H1 (cell line): ENCODE measurements around the gene DNAH10. TPM values are rescaled to one million over a fixed set of nuclear protein-coding genes. Genes with fewer than 3 reads are reported as not detected.

ENCODE experiments used
- CTCF ChIA-PET: fragments of 300-600 bp; sonication (Branson Sonifier 250); formaldehyde crosslinking; loops from one replicate; lab custom pipeline; 2021; ENCODE audit not compliant: partially characterized antibody; lab: Charles Lee
- POLR2A ChIA-PET: fragments of 300-600 bp; sonication (Branson Sonifier 250); formaldehyde crosslinking; loops from one replicate; lab custom pipeline; 2021; ENCODE audit warnings: inconsistent platforms; ENCODE audit not compliant: partially characterized antibody; lab: Charles Lee
- DNase-seq, 2 experiments: peaks; one replicate each; pipeline versions ENCODE4 v3.0.0 to v3.0.0-alpha.2; 2010 to 2022; ENCODE audit warnings: low spot score in 2 of 2, low read depth in 1 of 2, mixed read lengths in 1 of 2
- FAIRE-seq: peaks from 2 replicates; lab custom pipeline; 2011; peaks lifted over from hg19 to GRCh38; lab: Jason Lieb, UNC
- H2AFZ ChIP-seq: 2 replicates; pipeline ENCODE4 v1.8.1; 2012; ENCODE audit warnings: low read length, inconsistent platforms
- H2AK5ac ChIP-seq: 2 replicates; pipeline ENCODE4 v1.6.1; 2013; ENCODE audit warnings: low read depth, low read length
- H2BK120ac ChIP-seq: replicated peaks from 2 replicates; pipeline ENCODE3; 2013; ENCODE audit warnings: low read depth, low read length, inconsistent platforms
- H2BK12ac ChIP-seq: 2 replicates; pipeline ENCODE4 v1.6.1; 2013; ENCODE audit warnings: low read depth, low read length
- H2BK15ac ChIP-seq: 2 replicates; pipeline ENCODE4 v1.6.1; 2013; ENCODE audit warnings: low read length
- H2BK20ac ChIP-seq: 2 replicates; pipeline ENCODE4 v1.6.1; 2013; ENCODE audit warnings: low read length
- H2BK5ac ChIP-seq: 2 replicates; pipeline ENCODE4 v1.6.1; 2013; ENCODE audit warnings: low read depth, low read length
- H3K14ac ChIP-seq: 2 replicates; pipeline ENCODE4 v1.6.1; 2013; ENCODE audit warnings: inconsistent platforms; ENCODE audit not compliant: insufficient read length
- H3K18ac ChIP-seq: 2 replicates; pipeline ENCODE4 v1.6.1; 2013; ENCODE audit warnings: low read length; ENCODE audit errors: extremely low read depth
- H3K23ac ChIP-seq: 2 replicates; pipeline ENCODE4 v1.6.1; 2013; ENCODE audit warnings: inconsistent platforms; ENCODE audit not compliant: insufficient read length
- H3K23me2 ChIP-seq: 2 replicates; pipeline ENCODE4 v1.6.1; 2013; ENCODE audit warnings: low read depth, low read length
- H3K27ac ChIP-seq: 2 replicates; pipeline ENCODE4 v1.6.1; 2011; ENCODE audit warnings: low read depth, low read length, inconsistent platforms
- H3K27me3 ChIP-seq, 4 experiments: replicated peaks in 1 of 4; 1 replicate in 1 of 4; 2 replicates in 3 of 4; pipeline versions ENCODE4 v1.6.1 to v1.8.1; 2011 to 2013; ENCODE audit warnings: low read length in 3 of 4, mild to moderate bottlenecking in 3 of 4, inconsistent platforms in 2 of 4, mixed read lengths in 2 of 4, moderate library complexity in 1 of 4; ENCODE audit not compliant: control insufficient read depth in 3 of 4, insufficient read depth in 3 of 4; ENCODE audit errors: extremely low read depth in 1 of 4
- H3K36me3 ChIP-seq, 4 experiments: 2 replicates each; pipeline versions ENCODE4 v1.6.1 to v1.8.1; 2011 to 2013; ENCODE audit warnings: mild to moderate bottlenecking in 4 of 4, low read length in 3 of 4, moderate library complexity in 2 of 4, control low read depth in 1 of 4, inconsistent platforms in 1 of 4; ENCODE audit not compliant: insufficient read depth in 4 of 4, control insufficient read depth in 2 of 4
- H3K4ac ChIP-seq: replicated peaks from 2 replicates; pipeline ENCODE3; 2013; ENCODE audit warnings: low read length, low read depth, mixed read lengths, inconsistent platforms; ENCODE audit not compliant: insufficient read length
- H3K4me1 ChIP-seq, 4 experiments: replicated peaks in 1 of 4; 1 replicate in 1 of 4; 2 replicates in 3 of 4; pipeline versions ENCODE4 v1.6.1 to v1.8.1; 2011 to 2013; ENCODE audit warnings: low read length in 3 of 4, inconsistent platforms in 2 of 4, mixed read lengths in 1 of 4; ENCODE audit not compliant: insufficient read depth in 4 of 4, control insufficient read depth in 3 of 4
- H3K4me2 ChIP-seq, 2 experiments: 2 replicates each; pipeline versions ENCODE4 v1.6.1 to v1.8.1; 2011 to 2013; ENCODE audit warnings: low read depth in 2 of 2, low read length in 2 of 2, control low read depth in 1 of 2, inconsistent platforms in 1 of 2, mild to moderate bottlenecking in 1 of 2; ENCODE audit not compliant: insufficient read depth in 1 of 2
- H3K4me3 ChIP-seq, 4 experiments: fragments of 200-600, 300-600 bp in 1 of 4; sonication (generic), shearing (Covaris generic), sonication (Bioruptor Twin) in 1 of 4; 2 replicates each; pipeline versions ENCODE4 v1.5.1 to v1.8.1; 2011 to 2016; ENCODE audit warnings: low read length in 4 of 4, low read depth in 3 of 4, control low read depth in 2 of 4, inconsistent platforms in 2 of 4, mild to moderate bottlenecking in 2 of 4, mixed read lengths in 1 of 4, moderate library complexity in 1 of 4; ENCODE audit not compliant: insufficient read depth in 2 of 4; ENCODE audit errors: extremely low read depth in 1 of 4
- H3K56ac ChIP-seq: replicated peaks from 2 replicates; pipeline ENCODE3; 2013; ENCODE audit warnings: low read depth, mild to moderate bottlenecking, mixed read lengths, low read length, inconsistent platforms; ENCODE audit not compliant: insufficient read length
- H3K79me1 ChIP-seq: 2 replicates; pipeline ENCODE4 v1.6.1; 2013; ENCODE audit warnings: low read depth, low read length, control low read depth
- H3K79me2 ChIP-seq, 2 experiments: 2 replicates each; pipeline versions ENCODE4 v1.6.1 to v1.8.1; 2012 to 2013; ENCODE audit warnings: low read length in 2 of 2, mild to moderate bottlenecking in 2 of 2, inconsistent platforms in 1 of 2; ENCODE audit not compliant: insufficient read depth in 2 of 2, control insufficient read depth in 1 of 2
- H3K9ac ChIP-seq, 4 experiments: replicated peaks in 1 of 4; 1 replicate in 1 of 4; 2 replicates in 3 of 4; pipeline versions ENCODE4 v1.6.1 to v1.8.1; 2011 to 2013; ENCODE audit warnings: low read depth in 3 of 4, low read length in 3 of 4, control low read depth in 2 of 4, mild to moderate bottlenecking in 2 of 4, moderate library complexity in 2 of 4, inconsistent platforms in 1 of 4; ENCODE audit errors: extremely low read depth in 1 of 4
- H3K9me3 ChIP-seq, 2 experiments: 2 replicates each; pipeline versions ENCODE4 v1.6.1 to v1.8.1; 2012 to 2013; ENCODE audit warnings: mild to moderate bottlenecking in 2 of 2, moderate library complexity in 2 of 2, control low read depth in 1 of 2, inconsistent platforms in 1 of 2, low read depth in 1 of 2, low read length in 1 of 2, mixed read lengths in 1 of 2; ENCODE audit not compliant: insufficient read depth in 2 of 2
- H4K20me1 ChIP-seq, 2 experiments: replicated peaks in 1 of 2; 2 replicates each; pipeline versions ENCODE3 to v1.8.1; 2011 to 2013; ENCODE audit warnings: inconsistent platforms in 2 of 2, low read length in 2 of 2, mild to moderate bottlenecking in 1 of 2; ENCODE audit not compliant: insufficient read depth in 2 of 2, control insufficient read depth in 1 of 2
- H4K5ac ChIP-seq: 2 replicates; pipeline ENCODE4 v1.6.1; 2013; ENCODE audit warnings: low read length, low read depth, mixed read lengths, inconsistent platforms; ENCODE audit not compliant: insufficient read length
- H4K8ac ChIP-seq: 2 replicates; pipeline ENCODE4 v1.8.0; 2013; ENCODE audit warnings: mild to moderate bottlenecking, moderate library complexity, low read length, inconsistent platforms; ENCODE audit not compliant: insufficient read depth; ENCODE audit errors: extremely low read depth
- H4K91ac ChIP-seq: replicated peaks from 2 replicates; pipeline ENCODE3; 2013; ENCODE audit warnings: low read length, mixed read lengths, inconsistent platforms; ENCODE audit not compliant: insufficient read length
- BCL11A ChIP-seq, 2 experiments: IDR thresholded peaks; one replicate each; pipeline ENCODE4 v1.6.1; 2011; ENCODE audit warnings: low read depth in 2 of 2, low read length in 2 of 2, mild to moderate bottlenecking in 2 of 2
- BRCA1 ChIP-seq: IDR thresholded peaks from 2 replicates; pipeline ENCODE4 v1.6.1; 2012; ENCODE audit warnings: low read depth, low read length, improper control_type of control experiment
- GABPA ChIP-seq: IDR thresholded peaks from 2 replicates; pipeline ENCODE4 v1.6.1; 2011; ENCODE audit warnings: mild to moderate bottlenecking, low read length, moderate library complexity, borderline replicate concordance; ENCODE audit not compliant: insufficient read depth
- HDAC2 ChIP-seq, 2 experiments: fragments of 300-600 bp in 1 of 2; sonication (generic) in 1 of 2; IDR thresholded peaks; 2 replicates each; pipeline ENCODE4 v1.6.1; 2011 to 2012; ENCODE audit warnings: low read depth in 2 of 2, low read length in 2 of 2, mild to moderate bottlenecking in 2 of 2, moderate library complexity in 2 of 2, borderline replicate concordance in 1 of 2, inconsistent platforms in 1 of 2
- PHF8 ChIP-seq: fragments of 200-600 bp; sonication (generic); conservative IDR thresholded peaks from 2 replicates; pipeline ENCODE4 v1.7.1; 2012; ENCODE audit warnings: low read depth, mild to moderate bottlenecking, inconsistent platforms, low read length, moderate library complexity
- YY1 ChIP-seq: IDR thresholded peaks from 2 replicates; pipeline ENCODE4 v1.6.1; 2011; ENCODE audit warnings: low read depth, mild to moderate bottlenecking, low read length
- WGBS, 2 experiments: shearing (Covaris generic) in 1 of 2; methylation state at CpG; one replicate each; pipeline versions ENCODE4 v1.1.6 to v1.1.7; 2013 to 2015; ENCODE audit warnings: low lambda C conversion rate in 2 of 2, mixed read lengths in 2 of 2, inconsistent platforms in 1 of 2, low coverage in 1 of 2, missing lambda C conversion rate in 1 of 2; ENCODE audit not compliant: insufficient replicate concordance in 2 of 2, insufficient coverage in 1 of 2, insufficient read length in 1 of 2; ENCODE audit errors: extremely low coverage in 1 of 2, missing lambda C conversion rate in 1 of 2; 5-methylcytosine and 5-hydroxymethylcytosine counted together
- polyA plus RNA-seq, 7 experiments: library from polyadenylated mRNA; depleted of rRNA in 3 of 7; stranded (reverse) in 5 of 7; unstranded in 2 of 7; fragments of >200 nt in 5 of 7; fragments of 200-250 nt in 2 of 7; gene quantifications; 1 replicate in 5 of 7; 2 replicates in 1 of 7; 4 replicates in 1 of 7; pipeline versions ENCODE4 v1.2.1 to v1.2.3, GENCODE V29; 2011 to 2013; ENCODE audit warnings: missing spikeins in 2 of 7, mixed read lengths in 2 of 7
- total RNA-seq: library from RNA; stranded (reverse); fragmentation: NEBNext Ultra II Directional; extraction: Animal tissue kit (Norgen Biotek cat#: 25700); gene quantifications from 2 replicates; pipeline ENCODE4 v1.2.1, GENCODE V29; 2021
- TF ChIP-seq, protein P1 (sequence below): IDR thresholded peaks from 2 replicates; pipeline ENCODE4 v1.6.1; 2011; ENCODE audit warnings: low read depth, mild to moderate bottlenecking, low read length; ENCODE audit not compliant: insufficient read depth

The DNAH10 gene
- total and polyA plus RNA-seq, 2 of the 8 experiments (the other 6 are each of a cell fraction or from before 2014, with no cell fraction given) = 0.02 to 0.24 TPM

DNA sequence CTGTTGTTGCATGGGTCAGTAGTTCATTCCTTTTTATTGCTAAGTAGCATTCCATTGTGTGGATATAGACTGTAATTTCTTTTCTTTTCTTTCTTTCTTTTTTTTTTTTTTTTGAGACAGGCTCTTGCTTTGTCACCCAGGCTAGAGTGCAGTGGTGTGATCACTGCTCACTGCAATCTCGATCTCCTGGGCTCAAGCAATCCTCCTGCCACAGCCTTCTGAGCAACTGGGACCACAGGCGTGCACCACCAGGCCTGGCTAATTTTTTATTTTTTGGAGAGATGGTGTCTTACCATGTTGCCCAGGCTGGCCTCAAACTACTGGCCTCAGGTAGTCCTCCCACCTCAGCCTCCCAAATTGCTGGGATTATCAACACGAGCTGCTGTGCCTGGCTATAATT is 44.8 kb upstream of the DNAH10 start:
- Histone ChIP-seq H3K9me3 (no peaks in the 10 kb centered on the region), H3K4me3 (no peak overlapping the region), H3K18ac (no peak overlapping the region), H2BK20ac (no peak overlapping the region), H3K56ac (no peak overlapping the region), H3K4ac (no peak overlapping the region), H3K9ac (no peak overlapping the region), H3K4me1 (peaks cover 0 to 7% (median 3%) of the 10 kb centered on the region in 4 experiments; a peak in 3 of 7 replicates), H3K79me2 (peaks cover 11 to 51% of the 10 kb centered on the region in 2 experiments), H3K79me1 (peaks cover 5% of the 10 kb centered on the region; the same call in 1 of the 2 replicates), H3K23ac (no peak overlapping the region), H3K14ac (no peak overlapping the region), H3K4me2 (no peak overlapping the region), H3K23me2 (peaks cover 9% of the 10 kb centered on the region; the same call in 1 of the 2 replicates), H3K27me3 (no peaks in the 10 kb centered on the region), H4K20me1 (peaks cover 5 to 15% of the 10 kb centered on the region in 2 experiments), H2BK15ac (no peak overlapping the region), H4K91ac (no peak overlapping the region), H2BK120ac (no peak overlapping the region), H2AK5ac (no peak overlapping the region), H2BK12ac (no peak overlapping the region), H3K36me3 (peaks cover 7 to 36% (median 20%) of the 10 kb centered on the region in 4 experiments; a peak in 7 of 8 replicates), H4K5ac (no peak overlapping the region), H2BK5ac (no peak overlapping the region), H3K27ac (no peak overlapping the region), H4K8ac (peak overlapping the region; percentile 35; the same call in 1 of the 2 replicates), H2AFZ (no peak overlapping the region)
- WGBS, 2 experiments = 91% methylated on average over 3 of the region's 3 CpGs; no CpG with 5 or more reads in 1 of the 2 experiments
- ChIA-PET POLR2A (interaction anchor here (1.0 kb wide), 1 partner anchor 10 kb away, joined by 3 read pairs; no protein-coding TSS in a partner anchor), CTCF (interaction anchor here (0.7 kb wide), 2 partner anchors 72 to 792 kb away, joined by 3 to 4 read pairs; no protein-coding TSS in a partner anchor)
- FAIRE-seq (no peak), DNase-seq (no peak)
- no peak for TF ChIP-seq BRCA1
- TF ChIP-seq YY1 = no peak
- TF ChIP-seq, protein P1, sequence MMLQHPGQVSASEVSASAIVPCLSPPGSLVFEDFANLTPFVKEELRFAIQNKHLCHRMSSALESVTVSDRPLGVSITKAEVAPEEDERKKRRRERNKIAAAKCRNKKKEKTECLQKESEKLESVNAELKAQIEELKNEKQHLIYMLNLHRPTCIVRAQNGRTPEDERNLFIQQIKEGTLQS = no peak
- no peak for TF ChIP-seq PHF8
- TF ChIP-seq HDAC2 (IDR thresholded peaks at IDR 0.05; ENCODE audit: borderline replicate concordance in 1 of 2, low read depth in 2 of 2, low read length in 2 of 2) = no peak
- no peak for TF ChIP-seq GABPA
- no peak for TF ChIP-seq BCL11A (IDR thresholded peaks at IDR 0.05; ENCODE audit: low read depth in 2 of 2, low read length in 2 of 2)
